PC-3 (cell line): ENCODE results near the gene AP1B1.
"Not testable (repeated sequence)": the region's sequence is repeated elsewhere in the genome, so short reads cannot be mapped to it uniquely, and the experiment has no call there.

ENCODE experiments used
- CTCF ChIP-seq: fragments of 300-600 bp; sonication (generic); conservative IDR thresholded peaks from 2 replicates; pipeline ENCODE4 v1.5.1; 2017; ENCODE audit warnings: antibody characterized with exemption, low read depth, mild to moderate bottlenecking, low read length
- EZH2phosphoT487 ChIP-seq: fragments of 300-600 bp; sonication (generic); IDR thresholded peaks from 2 replicates; pipeline ENCODE4 v1.6.1; 2018; ENCODE audit warnings: mild to moderate bottlenecking, antibody characterized with exemption, low read length, borderline replicate concordance

GRCh38 chr22:29418704-29419103 is 30.3 kb upstream of the AP1B1 start:
- not testable (repeated sequence) for TF ChIP-seq CTCF, EZH2phosphoT487
